Measurements from ENCODE around the gene WNT6.
A peak's percentile ranks its signal among the peaks of the same experiment; 100 is the strongest.

WNT6 gene

DNA sequence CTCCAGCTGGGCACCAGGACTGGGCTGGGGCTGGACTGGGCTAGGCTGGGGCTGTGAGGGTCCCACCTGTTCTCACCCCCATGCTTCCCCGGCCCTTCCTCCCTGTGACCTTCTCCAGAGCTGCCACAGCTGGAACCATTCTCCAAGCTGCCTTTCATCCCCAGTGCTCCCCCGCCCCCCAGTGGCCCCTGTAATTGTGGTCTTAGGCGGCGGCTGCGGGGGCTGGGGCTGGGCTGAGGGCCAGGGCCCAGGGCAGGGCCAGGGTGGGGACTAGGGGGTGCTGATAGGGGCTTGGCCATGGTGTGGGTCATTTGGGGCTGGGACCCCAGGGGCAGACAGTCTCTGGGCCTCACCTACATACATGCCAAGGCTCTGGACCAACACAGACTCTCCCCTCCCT, 18.3 kb downstream of the WNT6 start:
- Histone ChIP-seq H3K27ac (no peak overlapping the region), H3K4me3 (no peak overlapping the region)
- TF ChIP-seq, protein P1, sequence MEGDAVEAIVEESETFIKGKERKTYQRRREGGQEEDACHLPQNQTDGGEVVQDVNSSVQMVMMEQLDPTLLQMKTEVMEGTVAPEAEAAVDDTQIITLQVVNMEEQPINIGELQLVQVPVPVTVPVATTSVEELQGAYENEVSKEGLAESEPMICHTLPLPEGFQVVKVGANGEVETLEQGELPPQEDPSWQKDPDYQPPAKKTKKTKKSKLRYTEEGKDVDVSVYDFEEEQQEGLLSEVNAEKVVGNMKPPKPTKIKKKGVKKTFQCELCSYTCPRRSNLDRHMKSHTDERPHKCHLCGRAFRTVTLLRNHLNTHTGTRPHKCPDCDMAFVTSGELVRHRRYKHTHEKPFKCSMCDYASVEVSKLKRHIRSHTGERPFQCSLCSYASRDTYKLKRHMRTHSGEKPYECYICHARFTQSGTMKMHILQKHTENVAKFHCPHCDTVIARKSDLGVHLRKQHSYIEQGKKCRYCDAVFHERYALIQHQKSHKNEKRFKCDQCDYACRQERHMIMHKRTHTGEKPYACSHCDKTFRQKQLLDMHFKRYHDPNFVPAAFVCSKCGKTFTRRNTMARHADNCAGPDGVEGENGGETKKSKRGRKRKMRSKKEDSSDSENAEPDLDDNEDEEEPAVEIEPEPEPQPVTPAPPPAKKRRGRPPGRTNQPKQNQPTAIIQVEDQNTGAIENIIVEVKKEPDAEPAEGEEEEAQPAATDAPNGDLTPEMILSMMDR (IDR thresholded peaks at IDR 0.05): no peak
- DNase-seq (ENCODE audit: low spot score): no peak

DNA sequence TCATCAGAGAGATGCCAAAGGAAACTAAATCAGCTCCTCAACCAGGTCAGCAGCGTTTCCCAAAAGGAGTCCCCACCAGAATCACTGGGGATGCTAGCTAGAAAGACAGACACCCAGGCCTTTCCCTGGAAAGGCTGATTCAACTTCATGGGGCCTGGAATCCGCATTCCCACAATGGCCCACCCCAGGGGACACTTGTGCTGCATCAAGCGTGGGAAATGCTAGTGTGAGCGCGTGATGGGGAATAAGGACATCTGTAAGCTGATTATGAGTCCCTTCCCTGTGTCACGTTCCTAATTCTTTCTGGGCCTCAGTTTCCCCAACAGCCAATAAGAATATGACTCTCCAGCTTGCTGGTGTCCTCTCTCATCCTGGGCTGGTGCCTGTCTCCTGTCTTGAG, 18.9 kb downstream of the WNT6 start:
- TF ChIP-seq, protein P1 (IDR thresholded peaks at IDR 0.05): no peak
- DNase-seq (ENCODE audit: low spot score): no peak
- H3K4me3 ChIP-seq: no peak overlapping the region
- H3K27ac ChIP-seq: no peak overlapping the region

DNA sequence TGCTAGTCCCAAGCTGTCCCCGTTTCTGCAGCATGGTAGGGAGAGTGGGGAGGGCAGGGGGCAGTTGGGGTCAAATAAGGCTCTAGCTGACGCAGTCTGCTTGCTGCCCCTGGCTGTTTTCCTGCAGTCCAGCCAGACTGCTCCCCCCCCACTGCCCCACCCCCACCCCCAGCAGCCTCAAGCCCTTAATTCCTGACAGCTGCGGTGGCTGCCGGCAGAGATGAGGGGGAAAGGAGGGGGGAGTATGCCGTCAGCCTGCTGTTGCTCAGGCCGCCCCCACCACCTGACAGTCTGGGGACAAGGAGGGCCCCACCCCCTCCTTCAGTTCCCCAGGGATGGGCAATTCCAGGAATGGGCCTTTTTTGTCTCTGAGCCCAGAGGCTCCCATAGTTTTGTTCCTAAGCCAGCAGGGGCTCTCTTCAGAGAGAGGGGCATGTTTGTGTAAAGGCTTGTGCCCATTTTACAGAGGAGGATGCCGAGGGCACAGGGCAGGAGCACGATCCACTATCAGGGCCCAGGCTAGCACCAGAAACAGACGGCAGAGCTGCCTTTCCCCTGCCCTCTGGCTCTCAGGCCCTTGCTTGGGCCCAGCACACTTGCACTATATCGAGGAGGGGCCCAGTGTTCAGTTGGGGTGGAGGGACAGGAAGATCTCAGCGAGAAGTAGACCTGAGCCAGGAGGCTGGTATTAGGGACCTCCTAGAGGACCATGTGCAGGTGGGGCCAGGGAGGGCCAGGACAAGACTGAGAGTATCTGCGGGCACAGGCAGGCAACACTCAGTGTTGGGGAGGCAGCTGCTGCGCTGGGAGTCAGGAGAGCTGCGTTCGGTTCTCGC, 19.5 kb downstream of the WNT6 start:
- Histone ChIP-seq H3K27ac (no peak overlapping the region), H3K4me3 (no peak overlapping the region)
- TF ChIP-seq, protein P1 (IDR thresholded peaks at IDR 0.05): no peak
- no peak for DNase-seq (ENCODE audit: low spot score)

DNA sequence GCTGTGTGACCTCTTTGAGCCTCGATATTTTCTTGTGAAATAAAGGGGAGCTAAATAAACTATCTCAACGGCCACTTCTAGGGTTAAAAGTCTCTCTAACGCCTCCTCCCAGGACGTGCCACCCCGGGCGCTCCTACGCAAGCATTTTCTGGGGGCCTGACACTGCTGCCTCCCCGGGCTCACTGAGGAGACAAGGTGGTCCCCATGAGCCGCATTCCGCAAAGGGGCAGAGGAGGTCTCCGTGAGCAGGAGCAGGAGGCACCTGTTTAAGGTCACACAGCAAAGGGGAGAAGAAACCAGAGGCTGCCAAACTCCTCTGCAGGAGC, 20.1 kb downstream of the WNT6 start:
- Histone ChIP-seq H3K27ac (no peak overlapping the region), H3K4me3 (peak overlapping the region; percentile 64)
- TF ChIP-seq, protein P1 (IDR thresholded peaks at IDR 0.05): no peak
- no peak for DNase-seq (ENCODE audit: low spot score)

DNA sequence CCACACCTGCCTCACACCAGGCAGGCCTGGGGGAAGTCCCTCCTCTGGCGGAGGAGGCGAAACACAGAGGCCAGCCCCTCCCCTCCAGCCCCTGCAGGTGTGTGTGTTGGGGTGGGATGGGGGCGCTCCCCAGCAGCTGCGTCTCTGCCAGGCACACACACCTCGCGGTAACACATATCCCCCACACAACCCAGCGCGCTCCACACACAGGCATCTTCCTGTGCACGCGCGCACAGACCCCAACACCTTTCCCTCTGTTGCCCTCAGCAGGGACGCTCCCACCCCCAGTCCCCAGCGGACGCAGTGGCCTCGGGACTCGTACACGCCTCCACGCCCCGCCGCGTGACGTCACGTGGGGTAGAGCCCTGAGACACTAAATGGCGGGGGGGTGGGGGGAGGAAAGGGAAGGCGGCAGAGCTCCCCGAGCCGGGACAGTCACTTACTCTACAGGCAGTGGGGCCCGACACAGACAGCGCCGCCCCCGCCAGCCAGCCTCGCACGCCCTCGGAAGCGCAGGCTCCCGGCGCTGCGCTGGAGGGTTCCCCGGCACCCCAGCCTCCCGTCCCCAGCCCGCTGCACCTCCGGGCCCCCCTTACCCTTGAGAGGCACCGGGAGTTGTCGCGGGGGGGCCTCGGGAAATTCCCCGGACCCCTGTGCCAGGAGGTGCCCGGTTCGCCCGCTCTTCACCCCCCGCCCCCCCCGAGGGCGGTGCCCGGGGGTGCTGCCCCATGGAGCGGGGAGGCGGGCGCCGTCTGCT, 20.7 kb downstream of the WNT6 start, which contains the start of gene WNT10A:
Gene WNT10A, plus strand, starts transcription at position 751 of the 757 bp plus-strand sequence. CDS start 144 bp downstream, outside the sequence.
- DNase-seq (ENCODE audit: low spot score): no peak
- H3K4me3 ChIP-seq: peak within 1 kb of the TSS; percentile 64
- TF ChIP-seq, protein P1 (IDR thresholded peaks at IDR 0.05): no peak
- H3K27ac ChIP-seq: no peak within 1 kb of the TSS

DNA sequence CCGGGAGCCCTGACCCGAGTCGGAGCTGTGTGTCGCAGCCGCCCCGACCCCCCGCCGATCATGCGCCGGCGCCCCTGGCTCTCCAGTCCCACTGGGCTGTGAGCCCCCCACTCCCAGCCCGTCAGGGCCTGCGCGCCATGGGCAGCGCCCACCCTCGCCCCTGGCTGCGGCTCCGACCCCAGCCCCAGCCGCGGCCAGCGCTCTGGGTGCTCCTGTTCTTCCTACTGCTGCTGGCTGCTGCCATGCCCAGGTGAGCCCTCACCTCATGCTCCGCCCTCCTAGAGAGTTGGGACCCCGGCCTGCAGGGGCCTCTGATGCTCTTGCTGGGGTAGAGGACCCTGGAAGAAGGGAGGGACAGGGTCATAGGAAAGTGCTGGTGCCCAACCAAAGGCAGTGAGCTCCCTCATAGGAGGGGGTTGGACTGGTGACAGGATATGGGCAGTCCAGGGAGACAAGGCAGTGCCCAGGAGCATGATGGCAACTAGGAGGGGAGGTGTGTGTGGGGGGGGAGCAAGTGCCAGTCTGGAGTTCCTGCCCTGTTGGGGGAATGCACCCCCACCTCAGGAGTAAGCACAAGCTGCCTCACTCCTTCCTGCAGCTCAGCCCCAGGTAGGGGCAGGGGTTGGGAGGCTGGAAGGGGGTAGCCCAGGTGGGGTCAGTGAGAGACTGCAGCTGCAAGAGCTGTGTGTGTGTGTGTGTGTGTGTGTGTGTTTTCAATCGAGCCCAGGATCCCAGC, 21.4 kb downstream of the WNT6 start:
- no peak for DNase-seq (ENCODE audit: low spot score)
- H3K4me3 ChIP-seq: peak overlapping the region; percentile 64
- TF ChIP-seq, protein P1 (IDR thresholded peaks at IDR 0.05): no peak
- H3K27ac ChIP-seq: no peak overlapping the region

Data from coronary artery (tissue), 2 donors.